Measurements from ENCODE around the gene ADORA3. TPM values are rescaled to one million over a fixed set of nuclear protein-coding genes. Genes with fewer than 3 reads are reported as not detected.

Gene ADORA3
- total RNA-seq, 1 donor from 2014 or later: not detected

DNA sequence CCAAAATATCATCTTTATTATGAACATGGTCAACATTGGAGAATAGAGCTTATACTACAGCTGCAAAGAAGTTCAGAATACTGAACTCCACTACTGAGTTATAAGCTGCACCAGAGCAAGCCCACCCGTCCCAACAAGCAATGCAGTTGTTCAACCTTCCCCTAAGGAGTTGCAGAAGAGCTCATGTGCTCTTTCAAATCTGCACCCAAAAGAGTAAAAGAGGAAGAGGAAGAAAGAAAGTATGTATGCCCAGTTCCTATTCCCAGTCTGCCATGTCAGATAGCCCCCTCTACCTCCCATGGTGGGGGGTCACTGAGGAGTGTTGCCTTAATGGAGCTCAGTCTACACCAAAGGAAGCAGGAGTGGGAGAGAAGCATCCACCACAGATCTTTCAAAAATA is 22.8 kb downstream of the ADORA3 start:
- TF ChIP-seq, protein P1, sequence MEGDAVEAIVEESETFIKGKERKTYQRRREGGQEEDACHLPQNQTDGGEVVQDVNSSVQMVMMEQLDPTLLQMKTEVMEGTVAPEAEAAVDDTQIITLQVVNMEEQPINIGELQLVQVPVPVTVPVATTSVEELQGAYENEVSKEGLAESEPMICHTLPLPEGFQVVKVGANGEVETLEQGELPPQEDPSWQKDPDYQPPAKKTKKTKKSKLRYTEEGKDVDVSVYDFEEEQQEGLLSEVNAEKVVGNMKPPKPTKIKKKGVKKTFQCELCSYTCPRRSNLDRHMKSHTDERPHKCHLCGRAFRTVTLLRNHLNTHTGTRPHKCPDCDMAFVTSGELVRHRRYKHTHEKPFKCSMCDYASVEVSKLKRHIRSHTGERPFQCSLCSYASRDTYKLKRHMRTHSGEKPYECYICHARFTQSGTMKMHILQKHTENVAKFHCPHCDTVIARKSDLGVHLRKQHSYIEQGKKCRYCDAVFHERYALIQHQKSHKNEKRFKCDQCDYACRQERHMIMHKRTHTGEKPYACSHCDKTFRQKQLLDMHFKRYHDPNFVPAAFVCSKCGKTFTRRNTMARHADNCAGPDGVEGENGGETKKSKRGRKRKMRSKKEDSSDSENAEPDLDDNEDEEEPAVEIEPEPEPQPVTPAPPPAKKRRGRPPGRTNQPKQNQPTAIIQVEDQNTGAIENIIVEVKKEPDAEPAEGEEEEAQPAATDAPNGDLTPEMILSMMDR (IDR thresholded peaks at IDR 0.05; ENCODE audit: unreplicated experiment): no peak
- DNase-seq (ENCODE audit: low spot score in 2 of 2, unreplicated experiment in 2 of 2): no peak
- H3K27me3 Mint-ChIP-seq (ENCODE audit: low read depth): no peaks in the 10 kb centered on the region
- H3K4me1 Mint-ChIP-seq: peaks cover 5% of the 10 kb centered on the region
- no peak overlapping the region for H3K27ac Mint-ChIP-seq
- no peaks in the 10 kb centered on the region for H3K9me3 Mint-ChIP-seq
- H3K36me3 Mint-ChIP-seq: no peaks in the 10 kb centered on the region
- H3K4me3 Mint-ChIP-seq: no peak overlapping the region

DNA sequence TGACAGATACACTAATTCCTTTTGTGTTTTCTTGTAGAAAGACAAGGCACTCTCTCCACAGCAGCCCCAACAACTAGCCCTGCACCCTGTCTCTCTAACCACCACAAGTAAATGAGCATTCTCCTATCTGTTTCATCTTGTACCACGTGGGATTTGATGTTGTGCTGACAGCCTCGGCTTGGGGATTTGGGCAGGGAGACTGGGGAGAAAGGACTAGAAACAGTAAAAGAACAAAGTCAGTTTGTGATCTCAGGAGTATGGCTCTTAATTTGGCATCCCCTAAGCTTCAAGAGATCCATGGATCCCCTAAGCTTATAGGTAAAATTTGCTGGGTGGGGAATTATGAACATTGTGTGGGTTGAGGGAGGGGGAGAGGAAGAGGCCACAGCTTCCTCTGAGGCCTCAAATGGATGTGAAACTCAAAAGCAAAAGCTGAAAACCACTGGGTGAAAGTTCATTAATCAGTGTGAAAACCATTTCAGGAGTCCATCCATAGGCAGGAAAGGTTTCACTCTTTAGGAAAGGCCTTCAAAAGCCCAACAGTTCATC is 26.6 kb downstream of the ADORA3 start:
- peaks cover 5% of the 10 kb centered on the region for H3K4me1 Mint-ChIP-seq
- H3K27ac Mint-ChIP-seq: no peak overlapping the region
- TF ChIP-seq, protein P1 (IDR thresholded peaks at IDR 0.05; ENCODE audit: unreplicated experiment): no peak
- no peak for DNase-seq (ENCODE audit: low spot score in 2 of 2, unreplicated experiment in 2 of 2)
- H3K27me3 Mint-ChIP-seq (ENCODE audit: low read depth): no peaks in the 10 kb centered on the region
- peaks cover 5% of the 10 kb centered on the region for H3K36me3 Mint-ChIP-seq
- no peaks in the 10 kb centered on the region for H3K9me3 Mint-ChIP-seq
- no peak overlapping the region for H3K4me3 Mint-ChIP-seq

DNA sequence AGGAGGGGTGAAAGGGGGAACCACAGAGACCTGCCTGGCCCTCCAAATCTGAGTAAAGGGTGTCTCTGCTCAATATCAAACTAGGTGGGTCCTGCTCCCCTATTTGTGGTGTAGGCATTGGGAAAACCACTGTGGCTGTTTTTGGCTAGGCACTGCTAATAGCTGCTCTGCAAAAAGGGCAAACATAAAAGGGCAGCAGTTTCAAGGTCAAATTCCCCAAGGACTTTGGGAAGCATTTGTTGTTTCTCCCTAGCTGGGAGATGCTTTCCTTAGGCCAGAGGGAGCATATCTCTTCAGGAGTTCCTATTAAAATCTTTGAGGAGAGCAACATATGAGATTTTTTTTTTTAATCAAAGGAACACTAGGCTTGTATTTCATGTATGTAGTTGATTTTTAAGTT is 27.2 kb downstream of the ADORA3 start:
- Mint-ChIP-seq H3K4me3 (no peak overlapping the region), H3K36me3 (peaks cover 5% of the 10 kb centered on the region), H3K27me3 (ENCODE audit: low read depth) (no peaks in the 10 kb centered on the region), H3K4me1 (no peaks in the 10 kb centered on the region), H3K27ac (no peak overlapping the region), H3K9me3 (no peaks in the 10 kb centered on the region)
- DNase-seq (ENCODE audit: low spot score in 2 of 2, unreplicated experiment in 2 of 2): no peak
- TF ChIP-seq, protein P1 (IDR thresholded peaks at IDR 0.05; ENCODE audit: unreplicated experiment): no peak

DNA sequence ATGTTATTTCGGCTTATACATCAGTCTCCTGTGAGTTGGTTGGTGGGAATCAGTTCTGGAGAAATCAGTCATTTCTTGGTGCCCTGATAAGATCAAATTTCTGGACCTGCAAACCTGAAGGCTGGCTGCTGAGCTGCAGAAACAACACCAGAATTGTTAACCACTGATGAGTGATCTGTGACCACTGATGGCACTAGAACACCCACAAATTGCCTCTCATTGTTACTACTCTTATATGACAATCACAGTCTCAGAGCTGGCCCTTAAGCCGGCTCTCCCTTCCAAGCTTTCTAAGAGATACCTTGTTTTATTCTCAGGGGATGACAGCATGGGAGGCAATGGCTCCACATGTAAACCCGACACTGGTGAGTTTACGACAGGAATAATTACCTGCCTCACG is 27.7 kb downstream of the ADORA3 start:
- Mint-ChIP-seq H3K27me3 (ENCODE audit: low read depth) (no peaks in the 10 kb centered on the region), H3K4me3 (no peak overlapping the region), H3K9me3 (no peaks in the 10 kb centered on the region)

DNA sequence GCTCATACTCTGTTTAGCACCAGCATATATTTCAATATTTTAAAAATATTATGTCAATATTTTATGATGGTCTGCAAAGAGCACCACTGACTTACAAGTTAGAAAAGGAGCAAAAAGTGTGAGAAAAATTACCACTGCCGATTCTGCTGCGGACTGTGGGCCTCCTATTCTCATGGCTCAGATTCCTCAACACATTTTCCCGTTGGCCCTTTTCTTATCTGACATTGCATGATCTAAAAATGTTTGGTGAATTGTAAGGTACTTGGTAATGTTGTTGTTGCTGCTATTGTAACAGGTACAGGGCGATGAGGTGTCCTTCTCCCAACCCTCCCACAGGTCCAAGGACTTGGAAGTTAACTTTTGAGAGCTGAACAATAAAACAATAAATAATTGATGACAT is 28.9 kb downstream of the ADORA3 start:
- Mint-ChIP-seq H3K36me3 (peaks cover 5% of the 10 kb centered on the region), H3K9me3 (no peaks in the 10 kb centered on the region), H3K4me3 (no peak overlapping the region), H3K4me1 (no peaks in the 10 kb centered on the region), H3K27me3 (ENCODE audit: low read depth) (no peaks in the 10 kb centered on the region), H3K27ac (no peak overlapping the region)
- TF ChIP-seq, protein P1 (IDR thresholded peaks at IDR 0.05; ENCODE audit: unreplicated experiment): no peak
- no peak for DNase-seq (ENCODE audit: low spot score in 2 of 2, unreplicated experiment in 2 of 2)

More for the DNA sequence above, 27.7 kb downstream of the ADORA3 start:
- no peaks in the 10 kb centered on the region for H3K4me1 Mint-ChIP-seq
- H3K36me3 Mint-ChIP-seq: peaks cover 5% of the 10 kb centered on the region
- no peak for DNase-seq (ENCODE audit: low spot score in 2 of 2, unreplicated experiment in 2 of 2)
- TF ChIP-seq, protein P1 (IDR thresholded peaks at IDR 0.05; ENCODE audit: unreplicated experiment): no peak
- no peak overlapping the region for H3K27ac Mint-ChIP-seq

DNA sequence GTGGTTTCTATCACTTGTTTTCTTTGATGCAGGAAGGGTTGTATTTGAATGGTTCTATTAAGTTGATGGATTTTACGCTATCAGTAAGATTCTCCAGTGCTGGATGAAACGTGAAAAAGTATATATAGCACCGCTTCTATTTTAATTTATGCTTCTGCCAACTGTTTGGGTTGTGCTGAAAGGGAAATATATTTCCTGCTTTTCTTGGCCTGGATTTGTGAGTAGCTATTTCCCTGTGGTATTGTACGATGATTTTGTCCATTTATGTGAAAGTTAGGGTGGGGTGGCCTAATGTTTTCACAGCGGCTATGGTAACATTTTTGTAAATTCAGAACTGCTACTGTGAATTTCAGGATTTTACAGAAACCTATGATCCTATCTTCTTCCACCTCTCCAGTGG is 29.3 kb downstream of the ADORA3 start:
- Mint-ChIP-seq H3K36me3 (peaks cover 5% of the 10 kb centered on the region), H3K27ac (no peak overlapping the region), H3K4me1 (no peaks in the 10 kb centered on the region), H3K4me3 (no peak overlapping the region), H3K9me3 (no peaks in the 10 kb centered on the region), H3K27me3 (ENCODE audit: low read depth) (no peaks in the 10 kb centered on the region)
- TF ChIP-seq, protein P1 (IDR thresholded peaks at IDR 0.05; ENCODE audit: unreplicated experiment): no peak
- no peak for DNase-seq (ENCODE audit: low spot score in 2 of 2, unreplicated experiment in 2 of 2)

Data from mesothelial cell of epicardium (in vitro differentiated cells).